Keratinocyte (primary cell): ENCODE results near the gene KCNN3. TPM values are rescaled to one million over a fixed set of nuclear protein-coding genes. Genes with fewer than 3 reads are reported as not detected.

Experiments
- DNase-seq: peaks from one replicate; pipeline ENCODE4 v3.0.0-alpha.2; 2011; ENCODE audit warnings: low read depth, missing footprints, low spot score
- FAIRE-seq: peaks from 2 replicates; lab custom pipeline; 2011; peaks lifted over from hg19 to GRCh38; lab: Jason Lieb, UNC
- H2AFZ ChIP-seq: 2 replicates; pipeline ENCODE4 v1.6.0; 2012; ENCODE audit warnings: low read length, control low read depth, inconsistent platforms; ENCODE audit not compliant: control insufficient read depth
- H3K27ac ChIP-seq: 2 replicates; pipeline ENCODE4 v1.5.1; 2011; ENCODE audit warnings: low read length; ENCODE audit not compliant: control insufficient read depth, insufficient read depth
- H3K27me3 ChIP-seq: 3 replicates; pipeline ENCODE4 v1.6.0; 2011; ENCODE audit warnings: low read length; ENCODE audit not compliant: control insufficient read depth, insufficient read depth; ENCODE audit errors: extremely low read depth
- H3K36me3 ChIP-seq, 2 experiments: 2 replicates in 1 of 2; 3 replicates in 1 of 2; pipeline ENCODE4 v1.5.1; 2011; ENCODE audit warnings: low read length in 2 of 2, mild to moderate bottlenecking in 1 of 2; ENCODE audit not compliant: control insufficient read depth in 2 of 2, insufficient read depth in 2 of 2; ENCODE audit errors: extremely low read depth in 1 of 2
- H3K4me1 ChIP-seq: 3 replicates; pipeline ENCODE4 v1.5.1; 2011; ENCODE audit warnings: low read length; ENCODE audit not compliant: control insufficient read depth, insufficient read depth; ENCODE audit errors: extremely low read depth
- H3K4me2 ChIP-seq: 3 replicates; pipeline ENCODE4 v1.6.0; 2011; ENCODE audit warnings: low read depth, low read length; ENCODE audit not compliant: control insufficient read depth, insufficient read depth; ENCODE audit errors: extremely low read depth
- H3K4me3 ChIP-seq, 3 experiments: fragments of 200-600 bp in 1 of 3; sonication (generic) in 1 of 3; 2 replicates in 2 of 3; 3 replicates in 1 of 3; pipeline ENCODE4 v1.5.1; 2011 to 2016; ENCODE audit warnings: low read length in 3 of 3, mild to moderate bottlenecking in 3 of 3, control low read depth in 2 of 3, inconsistent platforms in 1 of 3, low read depth in 1 of 3, mixed read lengths in 1 of 3, mixed run types in 1 of 3, moderate library complexity in 1 of 3; ENCODE audit not compliant: control insufficient read depth in 2 of 3, insufficient read depth in 2 of 3; ENCODE audit errors: extremely low read depth in 1 of 3
- H3K79me2 ChIP-seq: 2 replicates; pipeline ENCODE4 v1.6.0; 2012; ENCODE audit warnings: low read length; ENCODE audit not compliant: control insufficient read depth, insufficient read depth
- H3K9ac ChIP-seq: 3 replicates; pipeline ENCODE4 v1.6.0; 2011; ENCODE audit warnings: low read length; ENCODE audit not compliant: control insufficient read depth, insufficient read depth; ENCODE audit errors: extremely low read depth
- H3K9me1 ChIP-seq: 3 replicates; pipeline ENCODE4 v1.6.0; 2011; ENCODE audit warnings: low read length; ENCODE audit not compliant: control insufficient read depth, insufficient read depth; ENCODE audit errors: extremely low read depth
- H3K9me3 ChIP-seq: 2 replicates; pipeline ENCODE4 v1.5.1; 2012; ENCODE audit warnings: low read depth, low read length; ENCODE audit not compliant: control insufficient read depth
- H4K20me1 ChIP-seq: 3 replicates; pipeline ENCODE4 v1.6.0; 2011; ENCODE audit warnings: low read length; ENCODE audit not compliant: control insufficient read depth, insufficient read depth; ENCODE audit errors: extremely low read depth
- CTCF ChIP-seq, 3 experiments: IDR thresholded peaks in 1 of 3; conservative IDR thresholded peaks in 1 of 3; optimal IDR thresholded peaks in 1 of 3; 2 replicates in 2 of 3; 3 replicates in 1 of 3; pipeline versions ENCODE3 to v1.5.1; 2011; ENCODE audit warnings: low read length in 3 of 3, mild to moderate bottlenecking in 3 of 3, moderate library complexity in 2 of 3, control low read depth in 1 of 3, inconsistent platforms in 1 of 3; ENCODE audit not compliant: insufficient read depth in 2 of 3; ENCODE audit errors: extremely low read depth in 1 of 3
- EZH2 ChIP-seq: IDR thresholded peaks from one replicate; pipeline ENCODE4 v1.6.1; 2012; ENCODE audit warnings: inconsistent platforms, mild to moderate bottlenecking, low read length, moderate library complexity
- dilution Hi-C: fragments of 300-500 bp; cut with MboI; formaldehyde crosslinking; loops from one replicate; pipeline ENCODE4 v1.7.0; 2020; ENCODE audit warnings: low sequenced_read_pairs; ENCODE audit not compliant: extremely low pct_ligation_motif_present
- polyA plus RNA-seq, 5 experiments: library from polyadenylated mRNA; depleted of rRNA in 3 of 5; stranded (reverse) in 3 of 5; stranded (forward) in 1 of 5; unstranded in 1 of 5; fragments of >200 nt; gene quantifications; 1 replicate in 1 of 5; 2 replicates in 3 of 5; 3 replicates in 1 of 5; pipeline versions ENCODE4 v1.2.1 to v1.2.3, GENCODE V29; 2011 to 2012; ENCODE audit warnings: missing spikeins in 2 of 5, low read depth in 1 of 5, low replicate concordance in 1 of 5

KCNN3 gene
- polyA plus RNA-seq, 1 donor (not counting 4 experiments of a cell fraction or from before 2014, with no cell fraction given): 0.05 TPM

DNA sequence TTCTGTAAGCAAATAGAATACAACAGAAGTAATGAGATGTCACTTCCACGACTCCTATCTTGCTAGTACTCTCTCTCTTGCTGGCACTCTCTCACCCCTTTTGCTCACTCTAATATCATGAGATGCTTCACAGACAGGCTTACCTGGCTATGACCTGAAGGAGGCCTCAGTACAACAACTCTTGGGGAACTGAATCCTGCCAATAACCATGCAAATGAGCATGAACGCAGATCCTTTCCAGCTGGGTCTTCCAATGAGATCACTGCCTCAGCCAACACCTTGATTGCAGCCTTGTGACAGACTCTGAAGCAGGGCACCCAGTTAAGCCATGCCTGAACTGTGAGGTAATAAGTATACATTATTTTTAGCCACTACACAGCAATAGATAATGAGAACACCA is 209.0 kb downstream of the KCNN3 start:
- DNase-seq: no peak
- no peak overlapping the region for H2AFZ ChIP-seq

DNA sequence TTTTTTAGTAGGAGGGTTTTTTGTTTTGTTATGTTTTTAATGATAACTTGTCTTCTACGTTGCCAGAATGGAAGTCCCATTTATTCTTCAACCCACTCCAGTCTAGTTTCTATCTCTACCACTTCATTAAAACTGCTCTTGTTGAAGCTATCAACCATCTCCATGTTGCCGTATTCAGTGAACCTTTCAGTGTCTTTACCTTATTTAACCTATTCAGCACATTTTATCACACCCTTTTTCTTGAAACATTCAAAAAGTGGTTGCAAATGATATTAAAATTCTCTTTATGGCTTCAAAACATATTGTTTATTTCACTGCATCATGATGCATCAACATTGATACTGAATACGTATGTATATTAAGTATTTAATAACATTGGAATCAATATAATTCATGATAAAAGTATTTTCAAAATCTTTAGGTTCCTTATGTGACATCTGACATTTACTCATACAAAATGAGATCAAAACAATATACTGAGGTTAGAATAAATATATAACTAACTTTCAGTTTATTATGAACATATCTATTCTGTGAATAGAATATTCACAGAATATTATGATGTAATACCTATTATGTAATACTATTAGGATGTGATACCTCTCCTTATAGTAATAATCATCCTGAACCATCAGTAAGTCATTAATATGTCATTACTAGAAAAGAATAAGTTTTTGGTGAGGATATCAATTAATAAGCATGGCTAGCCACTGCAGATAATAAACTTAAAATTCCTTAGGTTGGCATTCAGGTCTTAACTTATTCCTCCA is 210.1 kb downstream of the KCNN3 start:
- dilution Hi-C loops: no loop called here
- Histone ChIP-seq H3K27me3 (peaks cover 7% of the 10 kb centered on the region), H4K20me1 (no peaks in the 10 kb centered on the region), H3K36me3 (no peaks in the 10 kb centered on the region), H3K27ac (no peak overlapping the region), H3K79me2 (no peaks in the 10 kb centered on the region), H3K9ac (no peak overlapping the region), H3K4me2 (no peak overlapping the region), H2AFZ (no peak overlapping the region), H3K4me3 (no peak overlapping the region), H3K9me1 (no peaks in the 10 kb centered on the region), H3K9me3 (no peaks in the 10 kb centered on the region), H3K4me1 (no peaks in the 10 kb centered on the region)
- DNase-seq (no peak), FAIRE-seq (no peak)
- TF ChIP-seq EZH2: no peak
- no peak for TF ChIP-seq CTCF (optimal IDR thresholded peaks at IDR 0.05 in 1 of 3, IDR thresholded peaks at IDR 0.05 in 1 of 3, conservative IDR thresholded peaks at IDR 0.05 in 1 of 3; ENCODE audit: extremely low read depth in 1 of 3, insufficient read depth in 2 of 3, low read length in 3 of 3)

More for the DNA sequence above, 209.0 kb downstream of the KCNN3 start:
- H3K4me1 ChIP-seq: no peaks in the 10 kb centered on the region
- H3K4me2 ChIP-seq: no peak overlapping the region
- no peaks in the 10 kb centered on the region for H3K9me3 ChIP-seq
- no peaks in the 10 kb centered on the region for H4K20me1 ChIP-seq
- no peak overlapping the region for H3K27ac ChIP-seq
- dilution Hi-C loops: no loop called here
- H3K79me2 ChIP-seq: no peaks in the 10 kb centered on the region
- H3K4me3 ChIP-seq: no peak overlapping the region
- H3K36me3 ChIP-seq: no peaks in the 10 kb centered on the region
- no peak for FAIRE-seq
- H3K9me1 ChIP-seq: no peaks in the 10 kb centered on the region
- H3K27me3 ChIP-seq: peaks cover 7% of the 10 kb centered on the region
- H3K9ac ChIP-seq: no peak overlapping the region
- TF ChIP-seq EZH2: no peak
- TF ChIP-seq CTCF (optimal IDR thresholded peaks at IDR 0.05 in 1 of 3, IDR thresholded peaks at IDR 0.05 in 1 of 3, conservative IDR thresholded peaks at IDR 0.05 in 1 of 3; ENCODE audit: extremely low read depth in 1 of 3, insufficient read depth in 2 of 3, low read length in 3 of 3): no peak
